DMS114 treated with DMSO at 0.1 percent for 48 hours (cell line): ENCODE data around the gene SLC29A3.

Experiments
- DNase-seq: peaks from one replicate; lab custom pipeline; 2025; ENCODE audit not compliant: unreplicated experiment; lab: John Stamatoyannopoulos, UW

The SLC29A3 gene

DNA sequence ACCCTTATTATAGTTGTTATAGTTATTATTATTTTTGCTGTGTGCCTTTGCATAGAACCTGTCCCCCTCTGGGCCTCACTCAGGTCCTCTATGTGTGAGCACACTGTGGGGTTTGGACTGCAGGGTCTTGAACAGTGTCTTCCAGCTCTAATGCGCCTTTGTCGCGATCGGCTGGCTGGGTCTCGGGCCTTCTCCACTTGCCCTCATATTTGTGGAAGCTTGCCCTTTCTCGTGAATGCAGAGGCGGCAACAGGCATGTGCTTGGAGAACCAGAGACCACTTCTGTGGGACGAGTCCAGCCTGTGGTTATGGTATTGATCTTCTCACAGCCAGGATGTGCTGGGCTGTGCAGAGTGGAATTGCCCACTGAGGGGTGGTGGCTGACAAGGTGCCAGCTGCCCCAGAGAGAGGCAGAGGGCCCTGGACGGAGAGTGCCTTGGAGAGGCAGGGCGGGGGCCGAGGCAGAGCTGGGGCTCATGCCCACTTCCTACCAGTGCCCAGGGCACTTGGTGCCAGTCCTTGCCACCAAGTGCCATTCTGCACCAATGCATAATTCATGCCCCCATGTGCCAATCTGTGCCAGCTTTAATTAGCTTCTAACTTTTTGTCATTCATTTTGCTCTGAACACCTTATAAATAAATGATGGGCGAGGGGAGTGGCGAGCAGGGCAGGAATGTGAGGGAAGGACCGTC lies 70.9 kb downstream of the SLC29A3 start:
- DNase-seq = no peak

DNA sequence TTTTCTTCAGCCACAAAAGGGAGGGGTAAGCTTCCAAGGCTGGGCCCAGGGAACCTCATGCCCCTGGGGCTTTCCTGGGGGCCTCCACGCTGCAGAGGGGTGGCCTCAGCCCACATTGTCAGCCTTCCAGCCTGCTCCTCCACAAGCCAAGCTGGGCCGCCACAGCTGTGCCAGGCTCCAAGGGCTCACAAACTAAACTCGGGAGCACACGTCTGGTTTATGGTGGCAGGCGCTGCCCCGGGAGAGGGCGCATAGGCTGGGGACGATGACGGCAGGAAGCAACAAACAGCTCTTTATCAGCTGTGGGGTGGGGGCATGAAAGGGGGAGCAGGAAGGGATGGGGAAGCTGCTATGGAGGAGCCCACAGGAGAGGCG lies 71.4 kb downstream of the SLC29A3 start:
- DNase-seq = no peak

GRCh38 chr10:71390921-71391690 lies 72.0 kb downstream of the SLC29A3 start:
- DNase-seq = no peak

- DNase-seq = no peak
Measured at GRCh38 chr10:71391701-71392100, 72.6 kb downstream of the SLC29A3 start.

DNA sequence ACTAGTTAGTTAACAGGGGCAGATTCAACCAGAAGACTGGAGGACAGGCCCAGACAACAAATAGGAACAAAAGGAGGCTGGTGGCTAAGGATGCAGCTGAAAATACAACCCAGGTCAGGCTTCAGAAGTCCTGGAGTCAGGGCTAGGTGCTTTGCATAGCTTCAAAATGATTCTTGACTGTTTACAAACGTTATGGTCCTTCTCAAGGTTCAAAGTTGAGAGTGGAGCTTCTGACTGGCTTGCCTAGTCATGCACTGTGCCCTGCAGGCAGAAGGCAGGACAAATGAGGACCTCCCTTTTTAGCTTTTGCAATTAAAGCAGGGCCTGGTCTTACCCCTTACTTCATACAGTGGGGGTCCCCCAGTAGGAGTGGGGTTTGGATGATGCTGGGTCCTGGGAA lies 73.2 kb downstream of the SLC29A3 start:
- DNase-seq = no peak

GRCh38 chr10:71392791-71393781 lies 74.0 kb downstream of the SLC29A3 start:
- DNase-seq = no peak

GRCh38 chr10:71393841-71394475 lies 74.9 kb downstream of the SLC29A3 start:
- no peak for DNase-seq

DNA sequence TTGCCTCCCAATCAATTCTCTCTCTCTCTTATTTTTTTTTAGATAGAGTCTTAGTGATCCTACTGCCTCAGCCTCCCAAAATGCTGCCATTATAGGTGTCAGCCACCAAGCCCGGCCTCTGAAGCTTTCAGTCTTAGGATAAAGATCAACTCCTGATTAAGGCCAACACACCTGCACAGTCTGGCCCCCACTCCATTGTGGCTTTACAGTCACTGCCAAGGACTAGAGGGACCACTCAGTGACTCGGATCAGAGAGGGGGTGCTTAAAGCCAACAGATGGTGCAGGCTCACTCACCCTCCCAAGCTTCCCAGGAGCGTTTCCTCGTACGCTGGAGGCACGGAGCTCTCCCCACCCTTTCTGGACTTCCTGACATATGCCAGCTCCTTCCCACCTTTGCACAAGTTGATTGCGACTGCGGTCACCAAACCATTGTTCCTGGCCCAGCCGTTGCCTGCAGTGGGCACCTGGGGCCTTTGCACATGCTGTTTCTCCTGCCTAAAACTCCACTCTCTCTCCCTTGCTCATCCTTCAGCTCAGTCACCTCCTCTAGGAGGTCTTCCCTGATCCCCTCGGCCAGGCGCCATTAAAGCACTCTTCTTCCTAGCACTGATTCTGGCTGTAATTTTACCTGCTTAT lies 76.0 kb downstream of the SLC29A3 start:
- no peak for DNase-seq

GRCh38 chr10:71395621-71396020 lies 76.6 kb downstream of the SLC29A3 start:
- DNase-seq = no peak

GRCh38 chr10:71396084-71396710 lies 77.1 kb downstream of the SLC29A3 start:
- DNase-seq = peak; percentile 65

DNA sequence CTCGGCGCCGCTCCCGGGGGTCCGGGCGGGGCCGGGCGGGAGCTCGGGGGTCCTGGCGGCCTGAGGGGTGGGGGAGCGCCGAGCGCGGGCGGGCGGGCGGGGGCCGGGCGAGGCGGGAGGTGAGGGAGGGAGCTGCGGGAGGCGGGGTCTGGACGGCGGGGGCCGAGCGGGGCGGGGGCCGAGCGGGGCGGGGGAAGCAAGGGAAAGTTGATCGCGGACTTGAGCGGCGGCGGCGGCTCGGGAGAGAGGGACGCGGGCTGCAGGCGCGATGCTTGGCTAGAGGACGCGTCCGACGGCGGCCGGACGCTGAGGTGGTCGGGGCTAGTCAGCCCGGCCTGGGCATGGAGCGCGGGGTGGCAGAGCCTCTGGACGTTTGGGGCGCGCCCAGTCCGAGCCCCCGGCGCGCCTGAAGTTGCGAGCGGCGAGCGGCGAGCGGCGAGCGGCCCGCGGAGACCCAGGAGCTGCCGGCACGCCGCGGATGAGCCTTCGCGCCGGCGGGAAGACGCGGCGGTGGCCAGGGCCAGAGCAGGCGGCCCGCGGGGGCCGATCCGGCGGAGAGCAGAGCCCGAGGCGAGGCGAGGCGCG lies 77.7 kb downstream of the SLC29A3 start, which contains the start of gene CDH23:
TSS of gene CDH23 (plus strand) at position 210 of the 585 bp plus-strand sequence. CDS start 42,912 bp downstream, outside the sequence.
- DNase-seq = peak; percentile 23

DNA sequence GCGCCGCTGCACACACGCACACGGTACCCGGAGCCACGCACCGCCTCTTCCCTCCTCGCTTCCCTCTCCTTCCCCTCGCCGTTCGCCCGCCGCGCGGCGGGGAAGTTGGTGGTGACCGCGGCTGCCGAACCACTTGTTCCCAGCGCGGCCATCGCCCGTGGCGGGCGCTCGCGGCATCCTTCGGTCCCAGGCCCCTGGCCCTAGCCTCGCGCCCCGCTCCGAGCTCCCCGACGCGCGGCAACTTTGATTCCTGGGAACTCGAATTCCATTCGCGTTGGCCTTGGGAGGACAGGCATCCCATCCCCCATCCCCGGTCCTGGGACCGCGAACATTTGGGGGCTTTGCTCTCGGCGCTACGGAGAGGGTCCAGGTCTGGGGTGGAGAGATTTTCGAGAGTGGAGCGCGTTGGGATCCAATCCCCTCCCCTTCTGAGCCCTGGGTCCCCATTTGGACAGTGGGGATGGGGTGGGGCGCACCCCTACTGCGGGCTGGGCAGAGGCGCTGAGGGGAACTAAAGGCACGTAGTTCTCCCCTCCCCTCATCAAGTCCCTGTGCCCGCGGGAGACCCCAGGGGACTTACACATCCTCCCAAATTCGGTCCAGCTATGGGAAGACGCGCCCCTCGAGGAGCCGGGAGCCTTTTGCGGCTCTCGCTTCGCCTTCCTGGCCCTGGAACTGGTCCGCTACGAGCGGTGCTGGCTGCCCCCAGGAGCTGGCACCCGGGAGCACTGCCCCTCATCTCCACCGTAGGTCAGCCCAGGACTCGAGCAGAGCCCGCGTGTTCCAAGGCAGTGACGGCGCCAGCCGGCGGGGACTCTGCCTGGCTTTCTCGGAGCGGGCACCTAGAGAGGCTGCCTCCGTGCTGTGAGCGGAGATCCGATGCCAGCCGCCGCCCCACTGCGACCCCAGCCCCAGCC lies 78.5 kb downstream of the SLC29A3 start:
- DNase-seq = no peak

- DNase-seq = no peak
Measured at GRCh38 chr10:71398976-71399375, 79.9 kb downstream of the SLC29A3 start.

DNA sequence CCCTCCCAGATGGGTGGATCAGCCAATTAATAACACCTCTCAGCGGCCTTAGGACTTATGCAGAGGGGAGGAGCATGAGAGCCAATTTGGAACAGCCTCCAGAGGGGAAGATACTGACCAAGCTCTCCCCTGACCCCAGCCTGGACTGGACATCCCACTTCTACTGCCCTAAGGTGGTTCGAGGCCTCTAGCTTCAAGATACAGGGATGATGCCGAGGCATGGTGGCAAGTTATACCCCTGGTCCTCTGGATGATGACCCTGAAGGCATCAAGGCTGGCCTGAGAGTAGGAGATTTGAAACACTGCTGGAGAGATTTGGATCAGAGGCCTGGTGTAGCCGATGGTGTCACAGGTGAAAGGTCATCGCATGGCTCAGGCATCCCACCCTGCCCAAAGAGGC lies 80.9 kb downstream of the SLC29A3 start:
- DNase-seq = no peak

DNA sequence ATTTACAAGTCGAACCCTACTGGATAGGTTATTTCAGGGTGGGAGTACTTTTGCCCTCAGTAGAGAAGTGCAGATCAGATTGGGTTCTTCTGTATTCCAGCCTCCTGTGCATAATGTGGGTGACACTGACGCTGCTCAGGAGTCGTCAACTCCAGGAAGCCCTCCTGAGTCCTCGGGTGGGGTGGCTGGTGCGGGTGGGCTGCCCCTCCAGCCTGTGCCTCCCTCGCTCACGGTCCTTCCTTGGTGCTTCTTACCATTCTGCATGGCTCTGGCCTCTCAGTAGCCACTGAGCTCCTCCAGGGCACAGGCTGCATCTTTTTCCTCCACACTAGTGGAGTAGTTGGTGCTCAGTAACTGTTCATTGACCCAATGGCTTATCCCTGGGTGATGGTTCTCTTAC lies 82.0 kb downstream of the SLC29A3 start:
- DNase-seq = no peak

DNA sequence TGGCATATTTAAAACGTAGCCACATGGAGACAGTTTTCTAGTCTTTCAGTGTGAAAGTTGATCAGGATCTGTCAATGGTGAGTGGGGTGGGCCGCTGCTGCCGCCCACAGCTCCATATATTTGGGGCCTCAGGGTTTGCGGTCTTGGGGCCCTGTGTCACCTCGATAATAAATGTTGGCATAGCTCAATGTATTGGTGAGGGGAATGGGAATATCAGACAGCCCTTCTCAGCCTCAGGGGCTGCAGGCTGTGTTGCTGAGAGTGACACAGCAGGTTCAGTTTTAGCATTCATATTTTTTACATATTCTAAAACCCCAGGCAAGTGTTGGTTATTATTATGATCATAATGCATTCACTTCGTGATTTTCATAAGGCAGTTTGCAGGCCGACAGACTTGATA lies 82.9 kb downstream of the SLC29A3 start:
- DNase-seq = no peak

GRCh38 chr10:71404503-71405295 lies 85.6 kb downstream of the SLC29A3 start:
- DNase-seq = no peak

DNA sequence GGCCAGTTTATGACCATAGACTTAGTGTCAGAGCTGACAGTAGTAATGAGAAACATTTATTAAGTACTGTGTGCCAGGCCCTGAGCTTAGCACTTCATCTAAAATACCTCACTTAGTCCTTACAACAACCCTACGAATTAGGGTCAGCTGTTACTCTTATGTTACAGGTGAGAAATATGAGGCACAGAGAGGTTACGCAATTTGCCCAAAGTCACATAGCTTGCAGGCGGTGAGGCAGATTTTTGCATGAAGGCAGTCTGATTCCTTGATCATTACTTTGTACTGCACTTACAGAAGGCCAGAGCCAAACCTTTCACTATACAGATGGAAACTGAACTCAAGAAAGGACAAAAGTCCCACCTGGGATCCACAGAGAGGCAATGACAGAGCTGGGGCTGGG lies 87.8 kb downstream of the SLC29A3 start:
- no peak for DNase-seq
